ENCODE measurements around the gene LTBP3. TPM values are rescaled to one million over a fixed set of nuclear protein-coding genes. Genes with fewer than 3 reads are reported as not detected.

LTBP3 gene
- total and polyA plus RNA-seq, 2 of the 4 experiments (the other 2 are of a cell fraction): 6.6 to 145 TPM

- H3K4ac ChIP-seq (ENCODE audit: low read depth, low read length): 0 out of 2 replicates have a peak overlapping the region, but pooled peaks have one; percentile 1
- dilution Hi-C loops (cut with HindIII; ENCODE audit: low sequenced_read_pairs, unreplicated experiment): no loop called here
- H3K79me1 ChIP-seq (ENCODE audit: low read depth in 1 of 2, low read length in 2 of 2): peaks cover 0 to 29% of the 10 kb centered on the region in 2 experiments; a peak in 2 of 4 replicates
- H2BK120ac ChIP-seq (ENCODE audit: low read depth, low read length): no peak overlapping the region
- peaks cover 40% of the 10 kb centered on the region for H3K36me3 ChIP-seq (ENCODE audit: control insufficient read depth, insufficient read depth, low read length)
- no peak overlapping the region for H4K5ac ChIP-seq (ENCODE audit: low read depth, low read length)
- WGBS, 2 experiments (ENCODE audit: extremely low coverage in 2 of 2, insufficient read length in 1 of 2): 23% methylated on average over 3 of the region's 7 CpGs; no CpG with 5 or more reads in 1 of the 2 experiments
- H2AK9ac ChIP-seq (replicated peaks; ENCODE audit: low read depth, low read length, poor library complexity): peak overlapping the region; percentile 57
- H2AFZ ChIP-seq (replicated peaks; ENCODE audit: low read length, poor library complexity): no peak overlapping the region
- H3K27ac ChIP-seq (ENCODE audit: insufficient read depth, low read length): peak overlapping the region; percentile 16
- peak overlapping the region; percentile 20 for H3K23ac ChIP-seq (ENCODE audit: low read depth, low read length)
- no peak overlapping the region for H2BK15ac ChIP-seq (ENCODE audit: low read depth, low read length)
- H4K20me1 ChIP-seq (ENCODE audit: insufficient read depth, low read length): peaks cover 62% of the 10 kb centered on the region
- no peaks in the 10 kb centered on the region for H3K9me1 ChIP-seq (ENCODE audit: insufficient read depth, low read length)
- no peak overlapping the region for H2AK5ac ChIP-seq (ENCODE audit: low read depth, low read length)
- intact Hi-C loops (cut with micrococcal nuclease): loop anchor here (5.0 kb wide), 1 partner anchor 35 kb away; no protein-coding TSS in a partner anchor
- H3K27me3 ChIP-seq (ENCODE audit: control insufficient read depth, insufficient read depth, low read length): no peaks in the 10 kb centered on the region
- no peaks in the 10 kb centered on the region for H3K9me3 ChIP-seq (ENCODE audit: control insufficient read depth, insufficient read depth, low read length)
- DNase-seq (peak; percentile 95), ATAC-seq (ENCODE audit: low read depth) (no peak; the same call in 1 of the 2 replicates)
- no peak overlapping the region; a peak in 1 of 4 replicates for H4K8ac ChIP-seq (ENCODE audit: low read depth in 2 of 2, low read length in 2 of 2)
- H4K91ac ChIP-seq (ENCODE audit: insufficient read depth, low read depth, low read length): no peak overlapping the region
- peak overlapping the region; percentile 25 for H3K9ac ChIP-seq (ENCODE audit: low read depth, low read length)
- no TSS peak for BruUV-seq (replicated peaks)
- peak overlapping the region; percentile 82; the same call in 1 of the 2 replicates for H3K56ac ChIP-seq (ENCODE audit: extremely low read depth, insufficient read depth, low read length)
- ChIA-PET CTCF (interaction anchor here (0.6 to 2.1 kb wide), 4 partner anchors 27 to 90 kb away, joined by 3 to 8 read pairs (median 3); no protein-coding TSS in a partner anchor), POLR2A (ENCODE audit: unreplicated experiment) (interaction anchor here (0.5 to 14.2 kb wide), 13 partner anchors 8 to 146 kb away, joined by 3 to 494 read pairs (median 6); partner anchors contain the start of genes MALAT1, NEAT1 and SCYL1)
- H3K14ac ChIP-seq (replicated peaks; ENCODE audit: low read depth, low read length): peak overlapping the region; percentile 61; the same call in 1 of the 2 replicates
- H3K18ac ChIP-seq (ENCODE audit: low read depth, low read length): no peak overlapping the region
- H3K4me3 ChIP-seq (ENCODE audit: insufficient read depth, low read depth, low read length): peak overlapping the region; percentile 72
- in situ Hi-C loops (cut with MboI; ENCODE audit: low sequenced_read_pairs): loop anchor here (5.0 kb wide), 1 partner anchor 35 kb away; no protein-coding TSS in a partner anchor
- peak overlapping the region; percentile 8 for H2BK5ac ChIP-seq (ENCODE audit: low read depth, low read length, poor library complexity, severe bottlenecking)
- no peak for TF ChIP-seq RCOR1 (IDR thresholded peaks at IDR 0.05; ENCODE audit: insufficient replicate concordance, low read length)
- peak; percentile 89 for TF ChIP-seq BHLHE40 (IDR thresholded peaks at IDR 0.05; ENCODE audit: low read depth, low read length)
- TF ChIP-seq NFE2L2 (IDR thresholded peaks at IDR 0.05; ENCODE audit: low read depth, low read length): peak; percentile 30; the same call in 1 of the 2 replicates
- H3K4me2 ChIP-seq (ENCODE audit: low read depth, low read length): peak overlapping the region; percentile 74
- H2BK20ac ChIP-seq (ENCODE audit: low read depth, low read length): no peak overlapping the region
- no peaks in the 10 kb centered on the region for H3K4me1 ChIP-seq (ENCODE audit: control insufficient read depth, insufficient read depth, low read length)
Measured at GRCh38 chr11:65506772-65507505, 51.2 kb downstream of the LTBP3 start.

All from IMR-90 (cell line).